Coronary artery (tissue), 2 donors: ENCODE data around the gene RBCK1.
A peak's percentile ranks its signal among the peaks of the same experiment; 100 is the strongest.
"Not testable (repeated sequence)": the region's sequence is repeated elsewhere in the genome, so short reads cannot be mapped to it uniquely, and the experiment has no call there.

Experiments
- DNase-seq: peaks from one replicate; pipeline ENCODE4 v3.0.0-alpha.2; 2017; ENCODE audit warnings: low spot score
- H3K27ac ChIP-seq, 2 donors: fragments of 200-600 bp; sonication (generic); one replicate each; pipeline ENCODE4 v1.5.1; 2016 to 2019
- H3K4me3 ChIP-seq: fragments of 200-600 bp; sonication (generic); 2 replicates; pipeline ENCODE4 v1.5.1; 2016; ENCODE audit warnings: mild to moderate bottlenecking, moderate library complexity
- CTCF ChIP-seq: fragments of 200-600 bp; sonication (generic); IDR thresholded peaks from one replicate; pipeline ENCODE4 v1.5.1; 2019; ENCODE audit warnings: antibody characterized with exemption

RBCK1 gene

GRCh38 chr20:443223-443775, 35.2 kb downstream of the RBCK1 start:
- TF ChIP-seq CTCF = no peak
- no peak overlapping the region for H3K27ac ChIP-seq
- H3K4me3 ChIP-seq = no peak overlapping the region
- DNase-seq = no peak

- DNase-seq = no peak
- H3K4me3 ChIP-seq = no peak overlapping the region
- no peak overlapping the region for H3K27ac ChIP-seq
- no peak for TF ChIP-seq CTCF
These were observed 36.0 kb downstream of the RBCK1 start for GRCh38 chr20:444117-444516.

- Histone ChIP-seq H3K27ac (peak overlapping the region in 1 of 2 donors; percentile 26), H3K4me3 (no peak overlapping the region)
- TF ChIP-seq CTCF = no peak
- no peak for DNase-seq
These were observed 36.8 kb downstream of the RBCK1 start for GRCh38 chr20:444862-445426.

- TF ChIP-seq CTCF = no peak
- no peak overlapping the region for H3K4me3 ChIP-seq
- no peak for DNase-seq
- no peak overlapping the region for H3K27ac ChIP-seq
These were observed 37.6 kb downstream of the RBCK1 start for GRCh38 chr20:445514-446336.

- H3K4me3 ChIP-seq, H3K27ac ChIP-seq, DNase-seq: not testable (repeated sequence)
These were observed 43.9 kb downstream of the RBCK1 start for GRCh38 chr20:452021-452420.

GRCh38 chr20:454951-455350, 46.9 kb downstream of the RBCK1 start:
- no peak overlapping the region for H3K27ac ChIP-seq
- TF ChIP-seq CTCF = no peak
- DNase-seq = no peak
- H3K4me3 ChIP-seq = no peak overlapping the region

GRCh38 chr20:458776-459175, 50.7 kb downstream of the RBCK1 start:
- Histone ChIP-seq H3K27ac (no peak overlapping the region), H3K4me3 (no peak overlapping the region)
- no peak for DNase-seq
- TF ChIP-seq CTCF = no peak
